ENCODE data around the gene RNF2. TPM values are rescaled to one million over a fixed set of nuclear protein-coding genes. Genes with fewer than 3 reads are reported as not detected.

Gene RNF2
- total RNA-seq, 2 experiments from 2014 or later: 7.4 to 9.0 TPM

GRCh38 chr1:185068341-185068740 is 23.0 kb downstream of the RNF2 start:
- POLR2A ChIA-PET: no interaction called here
- Mint-ChIP-seq H3K27me3 (no peaks in the 10 kb centered on the region), H3K27ac (no peak overlapping the region), H3K4me1 (ENCODE audit: low read depth) (peaks cover 75% of the 10 kb centered on the region), H3K9me3 (no peaks in the 10 kb centered on the region), H3K36me3 (ENCODE audit: low read depth) (peaks cover 59% of the 10 kb centered on the region), H3K4me3 (no peak overlapping the region)
- no peak for DNase-seq
- H3K27me3 ChIP-seq (ENCODE audit: control insufficient read depth in 1 of 2, insufficient read depth in 2 of 2, low read length in 2 of 2): no peaks in the 10 kb centered on the region
- ATAC-seq (ENCODE audit: poor library complexity): no peak
- intact Hi-C loops (cut with DNase I, micrococcal nuclease): no loop called here
- CTCF ChIA-PET: no interaction called here
- TF ChIP-seq CTCF (IDR thresholded peaks at IDR 0.05): no peak
- no peaks in the 10 kb centered on the region for H3K9me3 ChIP-seq (ENCODE audit: control insufficient read depth in 1 of 2, insufficient read depth in 1 of 2, low read length in 2 of 2)
- no peak overlapping the region for H3K27ac ChIP-seq (ENCODE audit: low read depth in 1 of 2, low read length in 2 of 2)
- H3K36me3 ChIP-seq (ENCODE audit: insufficient read depth, low read length): no peaks in the 10 kb centered on the region
- no peak overlapping the region for H3K4me3 ChIP-seq (ENCODE audit: low read length)
- H3K4me1 ChIP-seq (ENCODE audit: insufficient read depth, low read length): peaks cover 5% of the 10 kb centered on the region

- intact Hi-C loops (cut with DNase I, micrococcal nuclease): no loop called here
- no peak for DNase-seq
- H3K4me3 Mint-ChIP-seq: no peak overlapping the region
- no peak overlapping the region for H3K27ac ChIP-seq (ENCODE audit: low read depth in 1 of 2, low read length in 2 of 2)
- ChIA-PET CTCF (interaction anchor here (0.6 kb wide), 1 partner anchor 458 kb away, joined by 3 read pairs; no protein-coding TSS in a partner anchor), POLR2A (no interaction called here)
- no peaks in the 10 kb centered on the region for H3K9me3 ChIP-seq (ENCODE audit: control insufficient read depth in 1 of 2, insufficient read depth in 1 of 2, low read length in 2 of 2)
- peaks cover 5% of the 10 kb centered on the region for H3K4me1 ChIP-seq (ENCODE audit: insufficient read depth, low read length)
- no peak overlapping the region for H3K27ac Mint-ChIP-seq
- H3K27me3 Mint-ChIP-seq: no peaks in the 10 kb centered on the region
- no peaks in the 10 kb centered on the region for H3K36me3 ChIP-seq (ENCODE audit: insufficient read depth, low read length)
- no peak overlapping the region for H3K4me3 ChIP-seq (ENCODE audit: low read length)
- no peak for TF ChIP-seq CTCF (IDR thresholded peaks at IDR 0.05)
- no peaks in the 10 kb centered on the region for H3K9me3 Mint-ChIP-seq
- peaks cover 54% of the 10 kb centered on the region for H3K36me3 Mint-ChIP-seq (ENCODE audit: low read depth)
- ATAC-seq (ENCODE audit: poor library complexity): no peak
- peaks cover 71% of the 10 kb centered on the region for H3K4me1 Mint-ChIP-seq (ENCODE audit: low read depth)
- no peaks in the 10 kb centered on the region for H3K27me3 ChIP-seq (ENCODE audit: control insufficient read depth in 1 of 2, insufficient read depth in 2 of 2, low read length in 2 of 2)
Measured at GRCh38 chr1:185069202-185069772, 23.9 kb downstream of the RNF2 start.

GRCh38 chr1:185070051-185070450 is 24.7 kb downstream of the RNF2 start:
- no peaks in the 10 kb centered on the region for H3K36me3 ChIP-seq (ENCODE audit: insufficient read depth, low read length)
- Mint-ChIP-seq H3K36me3 (ENCODE audit: low read depth) (peaks cover 50% of the 10 kb centered on the region), H3K9me3 (no peaks in the 10 kb centered on the region), H3K27me3 (no peaks in the 10 kb centered on the region), H3K4me3 (no peak overlapping the region), H3K4me1 (ENCODE audit: low read depth) (peaks cover 67% of the 10 kb centered on the region), H3K27ac (no peak overlapping the region)
- no peak for DNase-seq
- no peaks in the 10 kb centered on the region for H3K27me3 ChIP-seq (ENCODE audit: control insufficient read depth in 1 of 2, insufficient read depth in 2 of 2, low read length in 2 of 2)
- H3K27ac ChIP-seq (ENCODE audit: low read depth in 1 of 2, low read length in 2 of 2): no peak overlapping the region
- CTCF ChIA-PET: interaction anchor here (0.8 kb wide), 1 partner anchor 27 kb away, joined by 4 read pairs; no protein-coding TSS in a partner anchor
- POLR2A ChIA-PET: no interaction called here
- ATAC-seq (ENCODE audit: poor library complexity): no peak
- H3K4me1 ChIP-seq (ENCODE audit: insufficient read depth, low read length): peaks cover 5% of the 10 kb centered on the region
- intact Hi-C loops (cut with DNase I, micrococcal nuclease): no loop called here
- no peak for TF ChIP-seq CTCF (IDR thresholded peaks at IDR 0.05)
- no peaks in the 10 kb centered on the region for H3K9me3 ChIP-seq (ENCODE audit: control insufficient read depth in 1 of 2, insufficient read depth in 1 of 2, low read length in 2 of 2)
- no peak overlapping the region for H3K4me3 ChIP-seq (ENCODE audit: low read length)

Data from CD4-positive, alpha-beta T cell (primary cell).